Measurements from ENCODE around the gene IL13RA2.

DNA sequence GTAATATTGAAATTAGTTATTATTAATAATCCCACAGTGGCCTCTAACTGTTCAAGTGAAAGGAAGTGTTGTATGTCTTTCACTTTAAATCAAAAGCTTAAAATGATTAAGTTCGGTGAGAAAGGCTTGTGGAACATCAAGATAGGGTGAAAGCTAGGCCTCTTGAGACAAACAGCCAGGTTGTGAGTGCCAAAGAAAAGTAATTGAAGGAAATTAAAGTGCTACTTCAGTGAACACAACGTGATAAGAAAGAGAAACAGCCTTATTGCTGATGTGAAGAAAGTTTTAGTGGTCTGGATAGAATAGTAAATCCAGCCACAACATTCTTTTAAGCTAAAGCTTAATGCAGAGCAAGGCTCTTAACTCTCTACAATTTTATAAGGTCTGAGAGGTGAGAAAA is 42.6 kb upstream of the IL13RA2 start:
- no peak for TF ChIP-seq STAT5B (CRISPR knock-in tag; IDR thresholded peaks at IDR 0.05)
- TF ChIP-seq RAD21 (CRISPR knock-in tag; conservative IDR thresholded peaks at IDR 0.05 in 1 of 2, IDR thresholded peaks at IDR 0.05 in 1 of 2): no peak
- TF ChIP-seq POLR2AphosphoS2 (IDR thresholded peaks at IDR 0.05; ENCODE audit: low read length): no peak
- TF ChIP-seq, protein P1, sequence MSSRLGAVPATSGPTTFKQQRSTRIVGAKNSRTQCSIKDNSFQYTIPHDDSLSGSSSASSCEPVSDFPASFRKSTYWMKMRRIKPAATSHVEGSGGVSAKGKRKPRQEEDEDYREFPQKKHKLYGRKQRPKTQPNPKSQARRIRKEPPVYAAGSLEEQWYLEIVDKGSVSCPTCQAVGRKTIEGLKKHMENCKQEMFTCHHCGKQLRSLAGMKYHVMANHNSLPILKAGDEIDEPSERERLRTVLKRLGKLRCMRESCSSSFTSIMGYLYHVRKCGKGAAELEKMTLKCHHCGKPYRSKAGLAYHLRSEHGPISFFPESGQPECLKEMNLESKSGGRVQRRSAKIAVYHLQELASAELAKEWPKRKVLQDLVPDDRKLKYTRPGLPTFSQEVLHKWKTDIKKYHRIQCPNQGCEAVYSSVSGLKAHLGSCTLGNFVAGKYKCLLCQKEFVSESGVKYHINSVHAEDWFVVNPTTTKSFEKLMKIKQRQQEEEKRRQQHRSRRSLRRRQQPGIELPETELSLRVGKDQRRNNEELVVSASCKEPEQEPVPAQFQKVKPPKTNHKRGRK (tag; IDR thresholded peaks at IDR 0.05): no peak
- no peak for TF ChIP-seq ELF1 (tag; IDR thresholded peaks at IDR 0.05)
- no peak for TF ChIP-seq ZNF175 (CRISPR knock-in tag; IDR thresholded peaks at IDR 0.05; ENCODE audit: low read depth)
- no peak for TF ChIP-seq ZNF133 (CRISPR knock-in tag; IDR thresholded peaks at IDR 0.05)
- no peak for TF ChIP-seq TSC22D4 (tag; IDR thresholded peaks at IDR 0.05)
- TF ChIP-seq NFIX (CRISPR knock-in tag; IDR thresholded peaks at IDR 0.05; ENCODE audit: low read depth): no peak
- TF ChIP-seq EZH2 (IDR thresholded peaks at IDR 0.05; ENCODE audit: borderline replicate concordance, low read depth, low read length): no peak
- TF ChIP-seq, protein P2, sequence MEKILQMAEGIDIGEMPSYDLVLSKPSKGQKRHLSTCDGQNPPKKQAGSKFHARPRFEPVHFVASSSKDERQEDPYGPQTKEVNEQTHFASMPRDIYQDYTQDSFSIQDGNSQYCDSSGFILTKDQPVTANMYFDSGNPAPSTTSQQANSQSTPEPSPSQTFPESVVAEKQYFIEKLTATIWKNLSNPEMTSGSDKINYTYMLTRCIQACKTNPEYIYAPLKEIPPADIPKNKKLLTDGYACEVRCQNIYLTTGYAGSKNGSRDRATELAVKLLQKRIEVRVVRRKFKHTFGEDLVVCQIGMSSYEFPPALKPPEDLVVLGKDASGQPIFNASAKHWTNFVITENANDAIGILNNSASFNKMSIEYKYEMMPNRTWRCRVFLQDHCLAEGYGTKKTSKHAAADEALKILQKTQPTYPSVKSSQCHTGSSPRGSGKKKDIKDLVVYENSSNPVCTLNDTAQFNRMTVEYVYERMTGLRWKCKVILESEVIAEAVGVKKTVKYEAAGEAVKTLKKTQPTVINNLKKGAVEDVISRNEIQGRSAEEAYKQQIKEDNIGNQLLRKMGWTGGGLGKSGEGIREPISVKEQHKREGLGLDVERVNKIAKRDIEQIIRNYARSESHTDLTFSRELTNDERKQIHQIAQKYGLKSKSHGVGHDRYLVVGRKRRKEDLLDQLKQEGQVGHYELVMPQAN (IDR thresholded peaks at IDR 0.05; ENCODE audit: borderline replicate concordance): no peak
- no peak for TF ChIP-seq FOXM1 (IDR thresholded peaks at IDR 0.05; ENCODE audit: low read depth)
- TF ChIP-seq FOXM1 (CRISPR knock-in tag; IDR thresholded peaks at IDR 0.05; ENCODE audit: low read depth): no peak
- TF ChIP-seq MEF2A (IDR thresholded peaks at IDR 0.05; ENCODE audit: control insufficient read depth, low read depth, low read length): no peak
- no peak for TF ChIP-seq KAT7 (CRISPR knock-in tag; IDR thresholded peaks at IDR 0.05; ENCODE audit: borderline replicate concordance)
